ENCODE measurements around the gene TNFRSF19. TPM values are rescaled to one million over a fixed set of nuclear protein-coding genes. Genes with fewer than 3 reads are reported as not detected.
A peak's percentile ranks its signal among the peaks of the same experiment; 100 is the strongest.

The TNFRSF19 gene
- total and polyA plus RNA-seq, 2 of the 4 experiments (the other 2 are of a cell fraction) = 18.6 to 26.3 TPM

DNA sequence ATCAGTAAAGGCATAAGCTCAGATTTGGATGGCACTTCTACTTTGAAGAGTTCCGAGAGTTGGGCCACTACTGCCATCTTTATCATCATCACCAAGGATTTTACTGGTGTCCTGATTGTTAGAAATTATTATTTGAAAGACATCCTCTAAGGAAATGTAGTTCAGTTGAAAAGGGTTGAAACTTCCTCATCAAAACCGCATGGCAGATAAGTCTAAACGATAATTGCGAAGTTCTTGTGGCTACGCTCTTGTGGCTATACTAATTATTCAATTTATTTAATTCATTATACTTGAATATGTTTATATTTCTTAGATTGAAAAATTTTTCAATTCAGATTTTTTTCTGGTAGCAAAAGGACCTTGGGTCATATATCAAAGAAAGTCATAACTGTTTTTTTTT, 22.4 kb downstream of the TNFRSF19 start:
- CTCF ChIA-PET = no interaction called here
- Histone ChIP-seq H2BK120ac (ENCODE audit: low read depth, low read length) (peak overlapping the region; percentile 70), H3K14ac (replicated peaks; ENCODE audit: low read depth, low read length) (peak overlapping the region; percentile 7; the same call in 1 of the 2 replicates), H2AK5ac (ENCODE audit: low read depth, low read length) (no peak overlapping the region), H2AK9ac (replicated peaks; ENCODE audit: low read depth, low read length, poor library complexity) (no peak overlapping the region), H3K27ac (ENCODE audit: insufficient read depth, low read length) (no peak overlapping the region), H3K9ac (ENCODE audit: low read depth, low read length) (no peak overlapping the region), H3K56ac (ENCODE audit: extremely low read depth, insufficient read depth, low read length) (no peak overlapping the region; the same call in 1 of the 2 replicates), H4K8ac (ENCODE audit: low read depth in 2 of 2, low read length in 2 of 2) (no peak overlapping the region; a peak in 1 of 4 replicates), H3K4me2 (ENCODE audit: low read depth, low read length) (no peak overlapping the region), H3K4ac (ENCODE audit: low read depth, low read length) (no peak overlapping the region; the same call in 1 of the 2 replicates), H3K18ac (ENCODE audit: low read depth, low read length) (peak overlapping the region; percentile 41; the same call in 1 of the 2 replicates), H3K9me1 (ENCODE audit: insufficient read depth, low read length) (peaks cover 5% of the 10 kb centered on the region), H3K9me3 (ENCODE audit: control insufficient read depth, insufficient read depth, low read length) (no peaks in the 10 kb centered on the region), H3K4me3 (ENCODE audit: insufficient read depth, low read depth, low read length) (no peak overlapping the region), H4K91ac (ENCODE audit: insufficient read depth, low read depth, low read length) (no peak overlapping the region; the same call in 1 of the 2 replicates), H2AFZ (replicated peaks; ENCODE audit: low read length, poor library complexity) (no peak overlapping the region), H3K27me3 (ENCODE audit: control insufficient read depth, insufficient read depth, low read length) (no peaks in the 10 kb centered on the region), H3K4me1 (ENCODE audit: control insufficient read depth, insufficient read depth, low read length) (peaks cover 5% of the 10 kb centered on the region; the same call in 1 of the 2 replicates), H4K5ac (ENCODE audit: low read depth, low read length) (no peak overlapping the region), H2BK15ac (ENCODE audit: low read depth, low read length) (peak overlapping the region; percentile 78; the same call in 2 of the 3 replicates), H2BK20ac (ENCODE audit: low read depth, low read length) (peak overlapping the region; percentile 4; the same call in 1 of the 2 replicates), H3K23ac (ENCODE audit: low read depth, low read length) (no peak overlapping the region), H3K36me3 (ENCODE audit: control insufficient read depth, insufficient read depth, low read length) (peaks cover 37% of the 10 kb centered on the region), H4K20me1 (ENCODE audit: insufficient read depth, low read length) (peaks cover 7% of the 10 kb centered on the region; the same call in 1 of the 2 replicates), H2BK5ac (ENCODE audit: low read depth, low read length, poor library complexity, severe bottlenecking) (peak overlapping the region; percentile 81), H3K79me1 (ENCODE audit: low read depth in 1 of 2, low read length in 2 of 2) (peaks cover 21 to 30% of the 10 kb centered on the region in 2 experiments)
- in situ Hi-C loops (cut with MboI; ENCODE audit: low sequenced_read_pairs) = no loop called here
- BruUV-seq (replicated peaks) = no TSS peak
- POLR2A ChIA-PET (ENCODE audit: unreplicated experiment) = no interaction called here
- ATAC-seq (ENCODE audit: low read depth) (no peak), DNase-seq (no peak)
- WGBS, 2 experiments (ENCODE audit: extremely low coverage in 2 of 2, insufficient read length in 1 of 2) = no CpG with 5 or more reads among the region's 5 CpGs
- dilution Hi-C loops (cut with HindIII; ENCODE audit: low sequenced_read_pairs, unreplicated experiment) = no loop called here
- TF ChIP-seq CEBPB (IDR thresholded peaks at IDR 0.05; ENCODE audit: low read depth, low read length) (no peak), POLR2A (IDR thresholded peaks at IDR 0.05; ENCODE audit: low read depth, low read length) (no peak), NFE2L2 (IDR thresholded peaks at IDR 0.05; ENCODE audit: low read depth, low read length) (no peak), FOS (IDR thresholded peaks at IDR 0.05; ENCODE audit: low read depth, low read length) (no peak), SMC3 (IDR thresholded peaks at IDR 0.05; ENCODE audit: low read depth, low read length) (no peak), BHLHE40 (IDR thresholded peaks at IDR 0.05; ENCODE audit: low read depth, low read length) (no peak), RFX5 (IDR thresholded peaks at IDR 0.05; ENCODE audit: low read depth, low read length) (no peak), RAD21 (IDR thresholded peaks at IDR 0.05; ENCODE audit: low read length) (no peak), ELK1 (IDR thresholded peaks at IDR 0.05; ENCODE audit: borderline replicate concordance, low read depth, low read length) (no peak), MAFK (IDR thresholded peaks at IDR 0.05; ENCODE audit: low read depth, low read length) (no peak), MXI1 (IDR thresholded peaks at IDR 0.05; ENCODE audit: borderline replicate concordance, low read depth, low read length) (no peak), MAZ (IDR thresholded peaks at IDR 0.05; ENCODE audit: borderline replicate concordance, low read depth, low read length) (no peak)
- intact Hi-C loops (cut with micrococcal nuclease) = no loop called here

All from IMR-90 (cell line).